OCI-LY1 (cell line): ENCODE measurements around the gene GRIN2A.

ENCODE experiments used
- H2AFZ ChIP-seq: fragments of 200-600 bp; sonication (generic), shearing (Covaris generic); 2 replicates; pipeline ENCODE4 v1.6.0; 2014; ENCODE audit warnings: antibody characterized with exemption, mild to moderate bottlenecking, low read length
- H3F3A ChIP-seq: fragments of 200-600 bp; sonication (generic), shearing (Covaris generic); 2 replicates; pipeline ENCODE4 v1.6.0; 2014; ENCODE audit warnings: mild to moderate bottlenecking, antibody characterized with exemption, low read length, moderate library complexity; ENCODE audit not compliant: insufficient read depth
- H3K27ac ChIP-seq: fragments of 200-600 bp; sonication (generic); 2 replicates; pipeline ENCODE4 v1.5.1; 2014; ENCODE audit warnings: low read length, mixed run types, mild to moderate bottlenecking, low read depth; ENCODE audit not compliant: poor library complexity, severe bottlenecking
- H3K27me3 ChIP-seq: fragments of 200-600 bp; sonication (generic); 2 replicates; pipeline ENCODE4 v1.6.0; 2014; ENCODE audit warnings: antibody characterized with exemption, mild to moderate bottlenecking, low read length, moderate library complexity; ENCODE audit not compliant: insufficient read depth
- H3K36me3 ChIP-seq: fragments of 200-600 bp; sonication (generic); 2 replicates; pipeline ENCODE4 v1.6.1; 2014; ENCODE audit warnings: mild to moderate bottlenecking, antibody characterized with exemption, low read length, moderate library complexity, mixed read lengths; ENCODE audit not compliant: insufficient read depth
- H3K4me1 ChIP-seq: fragments of 200-600 bp; sonication (generic); 2 replicates; pipeline ENCODE4 v1.5.1; 2014; ENCODE audit warnings: mild to moderate bottlenecking, low read length, moderate library complexity; ENCODE audit not compliant: insufficient read depth, severe bottlenecking
- H3K4me2 ChIP-seq: fragments of 200-600 bp; sonication (generic), shearing (Covaris generic); 2 replicates; pipeline ENCODE4 v1.6.1; 2014; ENCODE audit warnings: low read length
- H3K4me3 ChIP-seq: fragments of 200-600 bp; sonication (generic); 2 replicates; pipeline ENCODE4 v1.5.1; 2014; ENCODE audit warnings: low read length, low read depth, mild to moderate bottlenecking, mixed read lengths; ENCODE audit not compliant: poor library complexity, severe bottlenecking
- H3K79me2 ChIP-seq: fragments of 200-600 bp; shearing (Covaris generic); 2 replicates; pipeline ENCODE4 v1.6.1; 2016; ENCODE audit warnings: mixed run types, low read length, mixed read lengths; ENCODE audit not compliant: insufficient read depth
- H3K9ac ChIP-seq: fragments of 200-600 bp; sonication (generic), shearing (Covaris generic); 2 replicates; pipeline ENCODE4 v1.6.1; 2014; ENCODE audit warnings: mild to moderate bottlenecking, low read length, mixed read lengths
- H3K9me2 ChIP-seq: fragments of 200-600 bp; sonication (generic), shearing (Covaris generic); 2 replicates; pipeline ENCODE4 v1.6.1; 2014; ENCODE audit warnings: low read depth, mild to moderate bottlenecking, low read length, mixed read lengths
- H3K9me3 ChIP-seq: fragments of 200-600 bp; shearing (Covaris generic); 2 replicates; pipeline ENCODE4 v1.6.1; 2014; ENCODE audit warnings: low read length, mixed read lengths
- H4K20me1 ChIP-seq: fragments of 200-600 bp; sonication (generic), shearing (Covaris generic); 2 replicates; pipeline ENCODE4 v1.6.0; 2016; ENCODE audit warnings: mild to moderate bottlenecking, low read length; ENCODE audit not compliant: insufficient read depth
- EZH2 ChIP-seq: fragments of 200-600 bp; sonication (generic), shearing (Covaris generic); IDR thresholded peaks from 2 replicates; pipeline ENCODE4 v1.8.0; 2017; ENCODE audit warnings: borderline replicate concordance, mixed run types, mild to moderate bottlenecking, antibody characterized with exemption, low read length, moderate library complexity, mixed read lengths
- TF ChIP-seq, protein P1 (sequence below): fragments of 200-600 bp; sonication (generic), shearing (Covaris generic); IDR thresholded peaks from 2 replicates; pipeline ENCODE4 v1.5.1; 2017; ENCODE audit warnings: mild to moderate bottlenecking, antibody characterized with exemption, low read length, moderate library complexity, mixed read lengths

Gene GRIN2A

DNA sequence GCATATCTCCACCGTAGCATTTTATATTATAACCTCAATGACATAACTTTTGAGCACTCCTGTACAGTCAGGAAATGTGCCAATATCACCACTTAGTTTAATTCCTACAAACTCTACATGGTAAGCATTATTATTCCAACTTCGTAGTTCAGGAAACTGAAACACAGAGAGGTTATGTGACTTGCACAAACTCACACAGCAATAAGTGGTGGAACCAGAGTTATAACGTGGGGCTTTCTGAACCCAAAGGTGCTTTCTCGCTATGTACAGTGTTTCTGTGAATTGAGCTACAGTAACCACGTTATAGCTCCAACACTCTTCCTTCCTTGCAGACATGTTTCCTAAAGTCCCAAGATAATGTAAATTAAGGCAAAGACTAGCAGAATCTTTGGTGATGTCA is 330.2 kb downstream of the GRIN2A start:
- no peaks in the 10 kb centered on the region for H3K36me3 ChIP-seq
- H3K9me3 ChIP-seq: no peaks in the 10 kb centered on the region
- H3K27me3 ChIP-seq: no peaks in the 10 kb centered on the region
- H3F3A ChIP-seq: no peaks in the 10 kb centered on the region
- H2AFZ ChIP-seq: no peak overlapping the region
- H3K9ac ChIP-seq: no peak overlapping the region
- no peaks in the 10 kb centered on the region for H4K20me1 ChIP-seq
- no peaks in the 10 kb centered on the region for H3K9me2 ChIP-seq
- H3K4me2 ChIP-seq: no peak overlapping the region
- no peak overlapping the region for H3K27ac ChIP-seq
- no peaks in the 10 kb centered on the region for H3K4me1 ChIP-seq
- H3K4me3 ChIP-seq: no peak overlapping the region
- no peaks in the 10 kb centered on the region for H3K79me2 ChIP-seq
- TF ChIP-seq EZH2: no peak
- TF ChIP-seq, protein P1, sequence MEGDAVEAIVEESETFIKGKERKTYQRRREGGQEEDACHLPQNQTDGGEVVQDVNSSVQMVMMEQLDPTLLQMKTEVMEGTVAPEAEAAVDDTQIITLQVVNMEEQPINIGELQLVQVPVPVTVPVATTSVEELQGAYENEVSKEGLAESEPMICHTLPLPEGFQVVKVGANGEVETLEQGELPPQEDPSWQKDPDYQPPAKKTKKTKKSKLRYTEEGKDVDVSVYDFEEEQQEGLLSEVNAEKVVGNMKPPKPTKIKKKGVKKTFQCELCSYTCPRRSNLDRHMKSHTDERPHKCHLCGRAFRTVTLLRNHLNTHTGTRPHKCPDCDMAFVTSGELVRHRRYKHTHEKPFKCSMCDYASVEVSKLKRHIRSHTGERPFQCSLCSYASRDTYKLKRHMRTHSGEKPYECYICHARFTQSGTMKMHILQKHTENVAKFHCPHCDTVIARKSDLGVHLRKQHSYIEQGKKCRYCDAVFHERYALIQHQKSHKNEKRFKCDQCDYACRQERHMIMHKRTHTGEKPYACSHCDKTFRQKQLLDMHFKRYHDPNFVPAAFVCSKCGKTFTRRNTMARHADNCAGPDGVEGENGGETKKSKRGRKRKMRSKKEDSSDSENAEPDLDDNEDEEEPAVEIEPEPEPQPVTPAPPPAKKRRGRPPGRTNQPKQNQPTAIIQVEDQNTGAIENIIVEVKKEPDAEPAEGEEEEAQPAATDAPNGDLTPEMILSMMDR: no peak

DNA sequence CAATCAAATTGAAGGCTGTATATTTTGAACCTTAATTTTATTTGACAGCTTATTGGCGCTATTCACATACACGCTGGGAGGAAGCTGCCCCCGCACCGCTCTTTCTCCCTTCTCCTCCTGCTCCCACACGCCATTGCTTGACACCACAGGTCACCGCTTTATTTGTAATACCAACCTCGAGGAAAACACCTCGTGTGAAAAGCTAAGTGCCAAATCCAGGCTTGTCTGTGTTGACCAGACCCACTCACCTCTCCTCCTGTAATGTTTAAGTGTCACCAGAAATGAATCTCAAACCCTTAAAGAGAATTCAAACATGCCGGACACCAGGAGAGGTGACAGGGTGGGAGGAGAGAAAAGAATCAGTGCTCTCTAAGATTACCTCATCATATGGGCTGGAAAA is 331.4 kb downstream of the GRIN2A start:
- H3K9me3 ChIP-seq: no peaks in the 10 kb centered on the region
- no peaks in the 10 kb centered on the region for H3K36me3 ChIP-seq
- H3K4me3 ChIP-seq: no peak overlapping the region
- H3K9ac ChIP-seq: no peak overlapping the region
- H4K20me1 ChIP-seq: no peaks in the 10 kb centered on the region
- no peaks in the 10 kb centered on the region for H3K79me2 ChIP-seq
- no peak overlapping the region for H3K4me2 ChIP-seq
- TF ChIP-seq, protein P1: no peak
- TF ChIP-seq EZH2: no peak
- no peaks in the 10 kb centered on the region for H3F3A ChIP-seq
- no peaks in the 10 kb centered on the region for H3K9me2 ChIP-seq
- no peaks in the 10 kb centered on the region for H3K4me1 ChIP-seq
- H3K27ac ChIP-seq: no peak overlapping the region
- H2AFZ ChIP-seq: no peak overlapping the region
- no peaks in the 10 kb centered on the region for H3K27me3 ChIP-seq

DNA sequence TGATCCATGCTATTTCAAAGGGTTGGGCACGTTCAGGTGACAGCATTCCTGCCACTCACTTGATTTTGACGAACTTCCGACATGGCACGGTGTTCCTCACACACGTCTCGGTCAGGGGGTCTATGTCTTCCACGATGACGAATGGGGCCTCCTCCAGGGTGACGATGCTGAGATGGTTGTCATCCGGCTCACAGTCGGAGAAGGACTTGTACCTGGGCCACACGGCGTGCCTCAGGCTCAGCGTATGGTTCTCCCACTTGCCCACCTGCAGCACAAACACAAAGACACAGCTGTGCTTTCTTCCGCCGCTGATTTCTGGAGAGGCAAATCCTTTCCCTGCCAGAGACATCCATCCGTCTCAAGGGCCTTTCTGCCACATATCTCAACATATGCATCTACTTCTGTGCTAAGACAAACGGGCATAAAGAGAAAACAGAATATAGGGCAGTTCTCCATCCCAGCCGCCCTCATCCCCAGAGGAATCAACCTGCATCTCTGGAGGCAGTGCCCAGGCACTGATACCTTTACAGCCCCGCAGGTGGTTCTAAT is 332.5 kb downstream of the GRIN2A start:
- H3K4me3 ChIP-seq: no peak overlapping the region
- H3K9me3 ChIP-seq: no peaks in the 10 kb centered on the region
- no peaks in the 10 kb centered on the region for H3K4me1 ChIP-seq
- no peaks in the 10 kb centered on the region for H3F3A ChIP-seq
- no peaks in the 10 kb centered on the region for H3K9me2 ChIP-seq
- no peaks in the 10 kb centered on the region for H3K27me3 ChIP-seq
- H4K20me1 ChIP-seq: no peaks in the 10 kb centered on the region
- no peak overlapping the region for H3K27ac ChIP-seq
- H3K79me2 ChIP-seq: no peaks in the 10 kb centered on the region
- no peaks in the 10 kb centered on the region for H3K36me3 ChIP-seq
- no peak overlapping the region for H3K9ac ChIP-seq
- H2AFZ ChIP-seq: no peak overlapping the region
- no peak overlapping the region for H3K4me2 ChIP-seq
- TF ChIP-seq, protein P1: no peak
- TF ChIP-seq EZH2: no peak
